Vagina (tissue), 2 donors: ENCODE results near the gene NALCN. TPM values are rescaled to one million over a fixed set of nuclear protein-coding genes. Genes with fewer than 3 reads are reported as not detected.

Source experiments
- DNase-seq, 2 donors: peaks; one replicate each; pipeline ENCODE4 v3.0.0-alpha.2; 2017; ENCODE audit errors: extremely low spot score in 2 of 2
- H3K27ac ChIP-seq: fragments of 200-600 bp; sonication (generic); one replicate; pipeline ENCODE4 v1.5.1; 2019
- H3K27me3 ChIP-seq: fragments of 200-600 bp; sonication (generic); one replicate; pipeline ENCODE4 v1.5.1; 2019
- H3K36me3 ChIP-seq, 2 donors: fragments of 200-600 bp; sonication (generic); one replicate each; pipeline ENCODE4 v1.5.1; 2017 to 2019
- H3K4me1 ChIP-seq: fragments of 200-600 bp; sonication (generic); one replicate; pipeline ENCODE4 v1.5.1; 2019
- H3K4me3 ChIP-seq, 2 donors: fragments of 200-600 bp; sonication (generic); 1 replicate in 1 of 2; 2 replicates in 1 of 2; pipeline ENCODE4 v1.5.1; 2016 to 2019
- H3K9me3 ChIP-seq: fragments of 200-600 bp; sonication (generic); one replicate; pipeline ENCODE4 v1.5.1; 2019
- POLR2A ChIP-seq, 2 donors: fragments of 450-650 bp; IDR thresholded peaks; one replicate each; pipeline ENCODE4 v1.6.1; 2017; ENCODE audit warnings: antibody characterized with exemption in 2 of 2, mild to moderate bottlenecking in 2 of 2, moderate library complexity in 2 of 2
- POLR2AphosphoS5 ChIP-seq, 2 donors: sonication (generic); formaldehyde crosslinking; IDR thresholded peaks; one replicate each; pipeline ENCODE4 v1.9.0; 2017; ENCODE audit warnings: antibody characterized with exemption in 2 of 2, mild to moderate bottlenecking in 2 of 2, low read depth in 1 of 2; ENCODE audit not compliant: insufficient read depth in 1 of 2
- intact Hi-C: fragments of 100-400 bp; cut with DNase I; formaldehyde crosslinking; loops from one replicate; pipeline ENCODE4 v1.15.1; 2023
- total RNA-seq: library from RNA; depleted of rRNA; stranded (reverse); fragments of >200 nt; gene quantifications from one replicate; pipeline ENCODE4 v1.2.3, GENCODE V29; 2016
- TF ChIP-seq, protein P1 (sequence below), 3 experiments: fragments of 450-650 bp in 2 of 3; fragments of 200-600 bp in 1 of 3; sonication (generic) in 1 of 3; IDR thresholded peaks; one replicate each; pipeline ENCODE4 v1.5.1; 2017 to 2019; ENCODE audit warnings: antibody characterized with exemption in 3 of 3, mild to moderate bottlenecking in 2 of 3, moderate library complexity in 2 of 3

NALCN gene
- total RNA-seq, 1 donor from 2014 or later, result 1.7 TPM

DNA sequence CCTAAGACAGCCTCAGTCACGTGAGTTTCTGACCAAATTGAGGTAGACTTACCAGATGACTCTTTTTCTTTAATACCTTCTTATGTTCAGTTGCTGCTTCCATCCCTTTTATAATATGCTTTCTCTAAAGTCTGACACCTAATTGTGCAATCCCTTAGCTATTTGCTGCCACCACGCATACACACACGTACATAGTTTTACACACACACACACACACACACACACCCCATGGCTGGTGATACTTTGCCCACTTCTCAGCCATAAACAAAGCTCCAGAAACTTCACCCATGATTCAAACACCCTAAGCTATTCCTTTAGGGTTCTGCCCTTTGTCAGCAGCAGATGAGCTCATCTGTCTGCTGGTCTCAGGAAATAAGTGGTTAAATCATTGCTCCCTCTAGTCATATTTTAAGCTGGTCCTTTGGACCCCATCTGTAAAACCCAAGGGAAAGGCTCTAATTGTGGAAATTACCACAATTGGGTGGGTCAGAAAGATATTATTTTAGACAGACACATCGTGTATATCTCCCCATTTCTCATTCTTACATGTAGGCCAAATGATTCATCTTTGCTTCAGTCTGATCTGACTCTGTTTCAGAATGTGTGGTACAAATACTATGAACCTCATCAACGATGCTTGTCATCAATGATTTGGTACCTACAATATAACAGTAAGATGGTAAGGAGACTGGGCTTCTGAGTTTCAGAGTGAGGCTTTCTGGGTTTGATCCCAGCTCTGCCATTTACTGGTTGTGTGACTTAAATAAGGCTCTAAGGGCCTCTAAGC lies 69.2 kb downstream of the NALCN start:
- H3K4me1 ChIP-seq, result no peaks in the 10 kb centered on the region
- H3K9me3 ChIP-seq, result no peaks in the 10 kb centered on the region
- no peak overlapping the region for H3K27ac ChIP-seq
- no peak for DNase-seq
- H3K36me3 ChIP-seq, result no peaks in the 10 kb centered on the region
- H3K27me3 ChIP-seq, result no peaks in the 10 kb centered on the region
- no peak overlapping the region for H3K4me3 ChIP-seq
- no peak for TF ChIP-seq POLR2AphosphoS5 (IDR thresholded peaks at IDR 0.05; ENCODE audit: insufficient read depth in 1 of 2, low read depth in 1 of 2)
- TF ChIP-seq, protein P1, sequence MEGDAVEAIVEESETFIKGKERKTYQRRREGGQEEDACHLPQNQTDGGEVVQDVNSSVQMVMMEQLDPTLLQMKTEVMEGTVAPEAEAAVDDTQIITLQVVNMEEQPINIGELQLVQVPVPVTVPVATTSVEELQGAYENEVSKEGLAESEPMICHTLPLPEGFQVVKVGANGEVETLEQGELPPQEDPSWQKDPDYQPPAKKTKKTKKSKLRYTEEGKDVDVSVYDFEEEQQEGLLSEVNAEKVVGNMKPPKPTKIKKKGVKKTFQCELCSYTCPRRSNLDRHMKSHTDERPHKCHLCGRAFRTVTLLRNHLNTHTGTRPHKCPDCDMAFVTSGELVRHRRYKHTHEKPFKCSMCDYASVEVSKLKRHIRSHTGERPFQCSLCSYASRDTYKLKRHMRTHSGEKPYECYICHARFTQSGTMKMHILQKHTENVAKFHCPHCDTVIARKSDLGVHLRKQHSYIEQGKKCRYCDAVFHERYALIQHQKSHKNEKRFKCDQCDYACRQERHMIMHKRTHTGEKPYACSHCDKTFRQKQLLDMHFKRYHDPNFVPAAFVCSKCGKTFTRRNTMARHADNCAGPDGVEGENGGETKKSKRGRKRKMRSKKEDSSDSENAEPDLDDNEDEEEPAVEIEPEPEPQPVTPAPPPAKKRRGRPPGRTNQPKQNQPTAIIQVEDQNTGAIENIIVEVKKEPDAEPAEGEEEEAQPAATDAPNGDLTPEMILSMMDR (IDR thresholded peaks at IDR 0.05), result no peak
- no peak for TF ChIP-seq POLR2A (IDR thresholded peaks at IDR 0.05)
- intact Hi-C loops, result no loop called here

DNA sequence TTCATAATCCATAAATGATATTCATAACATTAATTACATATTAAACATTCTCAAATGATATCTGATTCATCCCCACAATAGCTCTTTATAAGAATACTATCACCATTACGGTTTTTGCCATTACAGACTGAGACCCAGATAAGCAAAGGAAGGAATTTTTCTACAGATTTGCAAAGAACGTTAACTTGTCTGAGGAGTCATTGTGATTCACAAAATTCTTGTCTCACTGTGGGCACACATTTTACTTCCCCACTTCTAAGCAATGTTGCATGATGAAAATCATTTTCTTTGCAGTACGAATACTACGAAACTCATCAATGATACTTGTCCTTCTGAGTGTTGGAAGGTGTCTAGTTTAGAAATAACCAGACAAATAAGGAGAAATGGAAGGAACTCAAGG lies 70.1 kb downstream of the NALCN start:
- intact Hi-C loops, result no loop called here
- Histone ChIP-seq H3K4me3 (no peak overlapping the region), H3K27ac (no peak overlapping the region), H3K36me3 (no peaks in the 10 kb centered on the region), H3K9me3 (no peaks in the 10 kb centered on the region), H3K27me3 (no peaks in the 10 kb centered on the region), H3K4me1 (no peaks in the 10 kb centered on the region)
- TF ChIP-seq, protein P1 (IDR thresholded peaks at IDR 0.05), result no peak
- TF ChIP-seq POLR2AphosphoS5 (IDR thresholded peaks at IDR 0.05; ENCODE audit: insufficient read depth in 1 of 2, low read depth in 1 of 2) (no peak), POLR2A (IDR thresholded peaks at IDR 0.05) (no peak)
- no peak for DNase-seq

- Histone ChIP-seq H3K27me3 (no peaks in the 10 kb centered on the region), H3K36me3 (no peaks in the 10 kb centered on the region), H3K4me3 (no peak overlapping the region), H3K9me3 (no peaks in the 10 kb centered on the region), H3K4me1 (no peaks in the 10 kb centered on the region), H3K27ac (no peak overlapping the region)
- TF ChIP-seq POLR2A (IDR thresholded peaks at IDR 0.05), result no peak
- TF ChIP-seq POLR2AphosphoS5 (IDR thresholded peaks at IDR 0.05; ENCODE audit: insufficient read depth in 1 of 2, low read depth in 1 of 2), result no peak
- TF ChIP-seq, protein P1 (IDR thresholded peaks at IDR 0.05), result no peak
- DNase-seq, result no peak
- intact Hi-C loops, result no loop called here
These were observed 73.0 kb downstream of the NALCN start for GRCh38 chr13:101343128-101343787.

- H3K4me3 ChIP-seq, result no peak overlapping the region
- no peaks in the 10 kb centered on the region for H3K36me3 ChIP-seq
- no peak overlapping the region for H3K27ac ChIP-seq
- DNase-seq, result no peak
- no peaks in the 10 kb centered on the region for H3K4me1 ChIP-seq
- no peaks in the 10 kb centered on the region for H3K9me3 ChIP-seq
- TF ChIP-seq POLR2A (IDR thresholded peaks at IDR 0.05) (no peak), POLR2AphosphoS5 (IDR thresholded peaks at IDR 0.05; ENCODE audit: insufficient read depth in 1 of 2, low read depth in 1 of 2) (no peak)
- TF ChIP-seq, protein P1 (IDR thresholded peaks at IDR 0.05), result no peak
- no peaks in the 10 kb centered on the region for H3K27me3 ChIP-seq
- intact Hi-C loops, result no loop called here
These were observed 74.8 kb downstream of the NALCN start for GRCh38 chr13:101341464-101341863.

DNA sequence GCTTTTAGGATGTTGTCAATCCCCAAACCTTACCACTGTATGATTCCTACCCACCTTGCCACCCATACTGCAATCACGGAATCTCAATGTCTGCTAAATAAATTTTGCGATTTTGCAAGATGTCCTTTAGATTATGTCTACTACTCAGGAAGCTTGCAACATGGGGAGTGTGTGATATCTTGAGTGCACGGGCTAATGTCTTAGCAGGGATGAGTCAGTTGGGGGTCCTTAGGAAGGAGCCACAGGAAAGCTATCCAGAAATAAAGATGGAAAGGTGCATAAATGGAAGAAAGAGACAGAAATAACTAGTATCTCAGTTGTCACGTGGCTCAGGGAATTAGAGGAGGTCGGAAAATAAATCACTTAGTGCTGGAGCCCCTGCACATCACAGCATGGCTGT lies 77.1 kb downstream of the NALCN start:
- DNase-seq, result no peak
- Histone ChIP-seq H3K36me3 (no peaks in the 10 kb centered on the region), H3K4me1 (no peaks in the 10 kb centered on the region), H3K9me3 (no peaks in the 10 kb centered on the region), H3K27ac (no peak overlapping the region), H3K27me3 (no peaks in the 10 kb centered on the region), H3K4me3 (no peak overlapping the region)
- intact Hi-C loops, result no loop called here
- TF ChIP-seq, protein P1 (IDR thresholded peaks at IDR 0.05), result no peak
- no peak for TF ChIP-seq POLR2AphosphoS5 (IDR thresholded peaks at IDR 0.05; ENCODE audit: insufficient read depth in 1 of 2, low read depth in 1 of 2)
- no peak for TF ChIP-seq POLR2A (IDR thresholded peaks at IDR 0.05)
